HG02938 (cell line): ENCODE measurements around the gene THAP7.
"Not testable (repeated sequence)": the region's sequence is repeated elsewhere in the genome, so short reads cannot be mapped to it uniquely, and the experiment has no call there.

ENCODE experiments used
- ATAC-seq: cut with Tn5 transposase; IDR thresholded peaks from one replicate; pipeline ENCODE4 v1.9.1; 2021; ENCODE audit warnings: mild to moderate bottlenecking, moderate library complexity; ENCODE audit not compliant: unreplicated experiment

THAP7 gene

DNA sequence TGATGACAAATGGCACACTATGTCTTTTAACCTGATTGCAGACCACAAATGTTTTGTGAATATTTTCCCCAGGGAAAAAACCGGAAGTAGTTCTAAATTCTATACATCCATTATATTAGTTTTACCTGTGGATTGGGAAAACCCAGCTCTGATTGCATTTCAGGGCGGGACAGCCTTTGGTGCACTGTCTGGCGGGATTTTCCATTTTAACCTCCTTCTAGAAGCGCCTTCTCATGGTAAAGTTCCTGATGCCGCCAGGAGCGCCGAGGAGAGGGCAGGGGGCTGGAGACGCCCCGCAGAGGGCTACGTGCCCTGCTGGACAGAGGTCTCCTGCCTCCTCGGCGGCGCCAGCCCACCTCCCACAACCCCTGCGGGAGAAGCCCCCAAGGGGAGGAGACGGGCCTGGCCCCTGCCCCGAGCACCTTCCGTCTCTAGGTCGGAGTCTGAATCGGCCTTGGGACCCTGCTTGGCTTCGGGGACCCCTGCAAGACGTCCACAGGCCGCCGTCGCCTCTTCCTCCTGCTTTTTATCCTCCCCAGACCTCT lies 11.8 kb upstream of the THAP7 start:
- no peak for ATAC-seq

DNA sequence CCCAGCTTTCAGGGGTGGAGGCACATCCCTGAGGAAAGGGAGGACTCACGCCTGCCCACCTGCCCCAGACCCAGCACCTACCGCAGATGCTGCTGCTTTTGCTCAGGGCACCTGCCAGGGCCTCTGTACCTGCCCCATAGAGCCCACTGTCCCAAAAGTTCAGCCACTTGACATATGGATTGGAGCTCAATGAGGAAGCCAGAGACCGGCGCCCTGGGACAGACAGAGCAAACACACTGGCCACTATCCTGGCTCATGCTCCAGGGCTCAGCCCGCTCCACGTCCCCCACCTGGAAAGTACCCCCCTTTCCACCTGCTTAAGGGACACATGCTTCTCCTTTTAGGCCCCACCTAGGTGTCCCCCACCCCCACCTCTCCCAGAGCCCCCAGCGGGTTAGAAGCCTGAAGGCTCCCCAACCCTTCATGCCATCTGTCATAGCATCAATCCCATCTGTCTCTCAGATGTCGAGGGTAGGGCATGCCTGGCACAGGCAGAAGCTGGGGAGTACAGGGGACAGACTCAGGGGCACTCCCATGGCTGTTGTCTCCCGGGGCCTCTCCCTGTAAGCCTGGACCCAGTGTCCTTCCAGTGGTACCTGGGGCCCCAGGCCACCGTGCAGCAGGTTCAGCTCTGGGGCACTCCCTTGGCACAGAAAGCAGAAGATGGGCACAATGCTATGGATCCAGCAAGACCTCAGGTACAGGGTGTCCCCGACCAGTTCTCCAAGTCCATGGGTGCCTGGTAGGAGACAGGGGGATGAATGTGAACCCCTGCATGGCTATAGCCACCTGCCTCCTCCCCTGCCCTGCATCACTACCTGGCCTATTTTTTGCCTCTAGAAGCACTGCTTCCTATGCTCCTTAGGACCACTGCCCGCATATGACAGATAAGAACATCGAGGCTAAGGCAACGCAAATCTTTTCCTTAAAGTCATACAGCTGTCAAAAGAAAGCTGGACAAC lies 10.8 kb upstream of the THAP7 start:
- ATAC-seq, result no peak

DNA sequence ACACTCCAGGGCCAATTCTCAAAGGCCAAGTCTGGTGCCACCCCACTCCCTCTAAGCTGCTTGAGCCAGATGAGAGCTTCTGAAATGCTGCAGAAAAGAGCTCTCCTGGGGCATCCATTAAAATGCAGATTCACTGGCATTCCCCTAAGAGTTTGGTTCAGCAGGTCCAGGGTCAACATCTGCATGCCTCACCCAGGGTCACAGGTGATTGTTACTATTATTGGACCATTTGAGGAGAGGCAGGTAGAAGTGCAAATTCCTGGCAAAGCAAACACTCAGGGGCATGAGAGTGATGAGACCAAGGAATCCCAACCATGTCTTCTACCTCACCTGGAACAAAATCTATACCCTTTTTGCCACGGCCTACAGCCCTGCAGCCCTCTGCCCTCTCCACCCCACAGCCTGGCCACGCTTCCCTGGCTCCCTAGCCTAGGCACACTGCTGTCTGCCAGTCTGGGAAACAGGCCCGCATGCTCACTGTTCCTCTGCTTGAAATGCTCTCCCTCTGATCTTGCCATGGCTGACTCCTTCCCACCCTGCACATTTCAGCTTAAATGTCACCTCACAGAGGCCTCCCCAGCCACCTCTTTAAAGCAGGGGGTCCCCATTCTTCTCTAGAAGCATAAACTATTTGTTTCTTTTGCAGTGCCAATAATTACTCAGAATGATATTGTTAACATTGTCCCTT lies 8.7 kb upstream of the THAP7 start:
- ATAC-seq, result no peak

DNA sequence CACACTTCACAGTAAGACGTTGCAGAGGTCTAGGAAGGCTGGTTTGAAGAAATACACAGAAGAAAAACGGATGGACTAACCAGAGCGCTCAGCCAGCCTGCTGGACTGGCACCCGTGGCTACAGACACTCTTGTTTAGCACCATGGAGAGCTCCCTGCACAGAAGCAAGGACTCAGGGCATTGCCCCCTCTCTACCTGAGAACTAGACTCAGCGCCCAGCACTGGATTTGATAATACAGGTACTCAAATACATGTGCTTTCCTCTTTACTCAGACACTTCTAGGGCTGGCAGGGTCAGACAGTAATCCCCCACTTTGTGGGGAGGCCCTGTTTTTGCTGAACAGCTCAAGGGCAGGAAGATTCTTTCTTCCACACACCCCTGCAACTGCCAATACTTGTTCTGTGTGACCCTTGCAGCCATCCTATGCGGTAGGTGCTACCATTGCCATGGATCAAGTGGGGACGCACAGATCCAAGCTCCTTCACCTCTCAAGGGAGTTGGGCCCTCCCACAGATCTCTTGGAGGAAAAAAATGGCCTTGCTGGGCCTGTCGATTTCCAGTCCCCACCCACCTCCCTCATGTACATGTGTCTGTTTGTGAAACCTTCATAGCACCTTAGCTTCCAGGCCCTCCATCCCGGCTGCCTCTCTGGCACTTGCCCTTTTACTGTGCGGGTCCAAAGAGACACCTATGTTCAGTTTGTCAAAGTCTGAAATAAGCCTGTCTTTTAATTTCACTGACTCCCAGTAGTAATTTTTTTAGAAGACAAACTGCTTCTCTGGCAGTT lies 7.9 kb upstream of the THAP7 start:
- ATAC-seq, result no peak

DNA sequence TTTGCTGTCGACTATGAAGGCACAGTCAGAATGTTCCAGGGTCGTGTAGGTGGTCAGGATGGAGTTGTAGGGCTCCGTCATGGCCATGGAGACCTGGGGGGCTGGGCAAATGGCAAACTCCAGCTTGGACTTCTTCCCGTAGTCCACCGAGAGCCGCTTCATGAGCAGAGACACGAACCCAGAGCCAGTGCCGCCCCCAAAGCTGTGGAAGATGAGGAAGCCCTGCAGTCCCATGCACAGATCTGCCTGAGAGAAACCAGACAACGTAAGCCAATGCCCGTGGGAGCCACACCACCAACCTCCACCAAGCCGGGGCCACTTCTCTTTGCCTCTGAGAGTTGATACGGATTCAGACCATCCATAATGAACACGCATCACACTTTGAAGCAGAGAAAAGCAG lies 7.3 kb upstream of the THAP7 start:
- ATAC-seq, result not testable (repeated sequence)

DNA sequence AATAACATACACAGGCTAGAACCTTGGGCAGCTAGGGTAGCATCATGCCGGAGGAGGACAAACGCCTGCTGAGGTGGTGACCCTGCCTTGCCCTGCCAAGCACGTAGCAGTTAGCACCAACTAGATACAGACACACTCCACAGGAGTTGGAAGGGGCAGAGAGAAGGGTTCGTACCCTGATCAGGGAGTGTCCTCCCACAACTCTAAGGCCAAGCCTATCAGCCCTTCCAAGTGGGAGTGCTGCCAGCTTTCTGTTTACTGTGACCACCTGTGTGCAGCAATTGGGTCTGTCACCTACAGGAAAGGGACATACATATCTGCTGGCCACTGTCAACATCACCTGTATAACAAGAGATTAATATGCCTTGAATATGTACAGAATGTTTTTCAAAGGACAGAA lies 1.9 kb upstream of the THAP7 start:
- ATAC-seq, result no peak

DNA sequence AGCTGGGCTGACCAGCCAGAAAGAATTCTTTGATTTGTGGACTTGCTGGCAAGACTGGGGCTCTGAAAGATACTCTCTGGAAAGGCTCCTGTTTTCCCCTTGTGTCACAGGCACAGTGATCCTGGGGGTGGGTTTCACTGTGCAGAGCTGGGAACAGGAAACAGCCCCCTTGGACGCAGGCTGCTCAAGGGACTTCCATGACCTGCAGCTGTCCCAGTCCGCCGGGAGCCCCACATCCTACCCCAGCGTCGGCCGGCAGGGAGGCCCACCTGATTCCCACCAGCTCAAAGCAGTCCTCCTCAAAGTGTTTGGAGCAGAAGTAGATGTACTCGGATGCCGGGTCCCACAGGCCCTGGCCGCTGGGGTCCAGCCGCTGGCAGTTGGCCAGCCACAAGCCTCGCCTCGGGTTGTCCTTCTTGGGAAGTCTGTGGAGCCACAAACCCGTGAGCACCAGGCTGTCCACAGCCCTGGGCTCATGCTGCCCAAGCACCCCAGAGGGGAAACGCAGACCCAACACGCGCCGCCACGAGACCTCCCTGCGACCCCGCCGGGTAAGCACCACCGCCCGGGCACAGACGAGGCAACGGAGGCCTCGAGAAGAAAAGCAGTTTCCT lies 824 bp downstream of the THAP7 start:
- no peak for ATAC-seq

DNA sequence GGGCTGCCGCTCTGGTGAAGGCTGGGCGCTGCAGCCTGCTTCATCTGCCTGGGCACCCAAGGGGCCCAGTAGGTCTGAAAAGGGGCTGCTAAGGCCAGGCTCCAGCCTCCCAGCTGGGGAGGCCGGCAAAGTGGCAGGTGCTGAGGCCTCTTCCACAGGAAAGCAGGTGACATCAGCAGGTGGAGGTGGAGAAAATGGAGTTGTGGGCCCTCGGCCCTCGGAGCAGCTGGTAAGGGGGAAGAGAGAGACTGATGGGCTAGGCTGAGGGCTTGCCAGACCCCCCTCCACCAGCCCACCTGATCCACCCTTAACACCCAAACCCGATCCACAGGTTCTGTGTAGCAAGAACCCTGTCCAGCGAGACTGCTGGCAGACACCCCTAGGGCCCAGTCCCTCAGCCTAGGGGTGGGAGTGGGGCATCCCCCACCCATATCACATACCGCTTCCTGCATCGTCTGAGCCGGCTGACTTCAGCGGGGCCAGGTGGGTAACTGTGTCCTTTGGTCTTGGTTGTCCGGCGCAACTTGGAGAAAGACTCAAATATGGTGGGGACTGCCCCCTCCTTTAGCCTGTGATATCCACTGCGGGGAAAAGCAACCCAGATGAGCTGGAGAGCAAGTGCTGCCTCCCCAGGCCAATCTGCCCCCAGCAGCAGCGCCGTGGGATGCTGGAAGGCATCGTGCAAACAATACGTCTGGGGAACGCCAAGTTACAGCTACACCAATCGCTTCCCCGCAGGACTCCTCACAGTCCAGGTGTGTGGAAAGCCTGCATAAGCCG lies 1.5 kb downstream of the THAP7 start:
- no peak for ATAC-seq

DNA sequence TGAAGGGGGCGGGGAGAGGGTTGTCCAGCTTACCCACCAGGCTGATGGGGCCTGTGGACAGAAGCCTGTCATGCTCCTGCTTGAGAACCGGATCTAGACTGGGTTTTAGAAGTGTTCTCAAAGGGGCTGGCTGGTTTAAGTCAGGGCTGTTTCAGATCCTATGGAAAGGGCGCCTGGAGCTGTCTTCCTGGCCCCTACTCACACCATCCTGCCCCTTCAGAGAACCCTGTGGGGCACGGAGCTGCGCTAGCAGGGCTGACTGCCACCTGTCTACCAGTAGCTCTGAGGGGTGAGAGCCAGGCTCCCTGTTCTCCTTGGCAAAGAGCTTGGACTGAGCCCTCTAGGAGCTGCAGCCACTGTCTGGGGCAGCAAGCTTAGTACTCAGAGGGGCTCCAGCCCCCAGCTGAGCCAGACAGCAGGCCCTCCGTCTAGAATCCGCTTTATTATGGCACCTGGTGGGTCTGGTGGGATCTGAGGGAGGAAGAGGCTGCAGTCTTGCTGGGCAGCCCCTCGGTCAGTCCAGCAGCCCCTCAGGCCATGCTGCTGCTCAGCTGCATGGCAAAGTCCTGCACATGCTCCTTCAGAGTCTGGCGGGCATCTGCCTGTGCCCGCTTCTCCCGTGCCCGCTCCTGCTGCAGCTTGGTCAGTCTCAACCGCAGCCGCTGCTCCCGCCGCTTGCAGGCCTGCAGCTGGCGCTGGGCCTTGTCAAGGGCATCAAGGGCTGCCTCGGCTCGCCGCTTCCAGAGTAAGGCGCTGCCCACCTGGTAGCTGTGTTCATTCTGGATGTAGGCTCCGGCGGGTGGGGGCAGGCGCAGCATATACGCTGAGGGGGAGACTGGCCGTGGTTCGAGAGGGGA lies 2.3 kb downstream of the THAP7 start:
- no peak for ATAC-seq

DNA sequence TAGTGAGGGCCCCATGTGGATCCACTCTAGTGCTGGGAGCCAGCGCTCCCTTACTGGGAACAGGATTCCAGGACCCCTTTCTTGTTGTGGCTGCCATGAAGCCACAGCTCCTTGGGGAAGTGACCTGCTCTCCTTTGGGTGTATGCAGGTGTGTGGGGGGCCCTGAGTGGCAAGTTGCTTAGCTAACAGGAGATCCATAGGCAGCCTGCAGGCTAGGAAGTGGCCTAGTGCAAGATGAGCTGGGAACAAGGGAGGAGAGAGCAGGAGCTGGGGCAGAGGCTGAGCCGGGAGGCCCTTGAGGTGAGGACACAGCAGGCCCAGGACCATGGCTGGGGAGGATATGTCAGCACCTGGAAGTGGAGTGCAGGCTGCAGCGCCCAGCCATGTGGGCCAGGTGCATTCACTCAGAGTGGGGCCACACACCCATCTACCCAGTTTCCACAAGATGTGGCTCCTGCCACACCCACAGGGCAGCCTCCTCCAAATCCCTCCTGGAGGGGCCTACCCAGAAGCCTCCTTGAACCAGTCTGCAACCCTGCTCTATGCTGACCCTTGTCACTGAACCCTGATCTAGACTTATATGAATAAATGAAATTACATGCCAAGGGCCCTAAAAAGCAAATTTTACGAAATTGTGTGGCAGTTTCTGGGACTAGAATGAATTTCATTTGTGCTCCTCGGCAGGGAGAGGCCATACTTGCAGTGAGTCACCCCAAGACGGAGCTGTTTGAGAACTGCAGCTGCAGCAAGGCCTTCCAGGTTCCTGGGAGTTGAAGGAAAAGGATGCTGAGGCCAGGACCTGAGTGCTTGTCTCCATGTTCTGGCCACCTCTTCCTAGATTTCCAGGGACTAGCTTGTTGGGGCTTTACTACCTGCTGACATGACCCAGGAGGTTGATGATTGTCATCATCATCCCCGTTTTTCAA lies 3.2 kb downstream of the THAP7 start:
- no peak for ATAC-seq

DNA sequence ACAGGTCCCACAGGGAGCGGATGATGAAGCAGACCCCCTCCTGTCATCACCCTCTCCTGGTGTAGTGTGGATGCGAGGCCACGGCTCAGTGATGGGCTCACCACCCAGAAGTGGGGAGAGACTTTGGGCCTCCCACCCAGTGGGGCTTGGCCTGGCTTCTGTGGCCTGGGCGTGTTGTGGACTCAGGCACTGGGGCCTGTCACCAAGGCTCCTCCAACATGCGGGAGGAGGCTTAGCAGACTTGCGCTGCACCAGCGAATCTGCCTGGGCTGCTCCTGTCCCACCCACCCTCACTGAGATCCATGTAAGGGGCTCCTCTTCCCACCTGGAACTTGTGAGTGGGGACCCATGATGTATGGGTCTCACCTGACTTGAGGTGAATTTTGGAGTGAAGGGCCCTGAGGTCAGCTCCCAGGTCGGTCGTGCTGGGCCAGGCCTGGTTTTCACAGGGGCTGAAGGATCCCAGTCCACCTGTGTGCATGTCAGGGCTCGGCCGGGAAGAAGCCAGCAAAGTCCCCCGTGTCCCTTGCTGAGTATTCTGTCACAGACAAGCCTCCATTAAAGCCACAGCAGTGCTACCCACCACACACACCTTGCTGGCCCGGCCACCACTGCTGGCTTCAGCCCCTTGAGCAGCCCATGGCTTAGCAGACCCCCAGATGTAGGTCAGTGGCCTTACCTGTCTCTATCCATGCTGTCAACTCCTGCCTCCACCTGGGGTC lies 4.2 kb downstream of the THAP7 start:
- no peak for ATAC-seq

DNA sequence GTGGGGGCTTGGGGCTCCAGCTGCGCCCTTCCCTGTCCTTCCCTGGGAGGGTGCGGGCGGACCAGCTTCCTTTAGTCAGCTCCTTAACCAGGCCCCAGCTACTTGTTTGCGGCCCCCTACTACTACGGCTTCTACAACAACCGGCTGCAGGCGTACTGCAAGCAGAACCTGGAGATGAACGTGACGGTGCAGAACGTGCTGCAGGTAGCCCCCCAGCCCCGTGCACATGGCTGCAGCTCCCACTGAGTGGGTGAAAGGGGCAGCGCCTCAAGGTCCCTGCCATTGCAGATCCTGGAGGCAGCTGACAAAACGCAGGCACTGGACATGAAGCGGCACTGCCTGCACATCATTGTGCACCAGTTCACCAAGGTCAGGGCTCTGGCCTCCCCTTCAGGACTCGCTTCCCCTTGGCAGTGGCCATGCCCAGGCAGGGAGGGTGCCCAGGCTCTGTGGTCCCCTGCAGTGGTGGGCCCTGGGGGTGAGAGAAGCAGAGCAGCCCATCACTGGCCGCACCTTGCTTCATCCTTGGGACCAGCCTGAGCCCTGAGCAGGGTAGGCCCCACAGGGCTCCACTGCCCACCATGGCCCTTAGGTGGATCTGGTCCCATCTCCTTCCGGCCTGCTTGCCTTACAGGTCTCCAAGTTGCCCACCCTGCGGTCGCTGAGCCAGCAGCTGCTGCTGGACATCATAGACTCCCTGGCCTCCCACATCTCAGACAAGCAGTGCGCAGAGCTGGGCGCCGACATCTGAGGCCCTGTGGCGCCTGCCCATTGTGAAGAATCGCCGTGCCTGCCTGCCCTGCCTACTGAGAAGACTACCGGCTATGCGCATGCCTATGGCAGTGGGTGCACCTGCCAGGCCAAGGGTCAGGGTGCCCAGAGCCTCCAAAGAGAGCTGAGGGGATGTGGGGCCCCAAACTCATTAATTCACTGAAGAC lies 5.1 kb downstream of the THAP7 start:
- ATAC-seq, result no peak

DNA sequence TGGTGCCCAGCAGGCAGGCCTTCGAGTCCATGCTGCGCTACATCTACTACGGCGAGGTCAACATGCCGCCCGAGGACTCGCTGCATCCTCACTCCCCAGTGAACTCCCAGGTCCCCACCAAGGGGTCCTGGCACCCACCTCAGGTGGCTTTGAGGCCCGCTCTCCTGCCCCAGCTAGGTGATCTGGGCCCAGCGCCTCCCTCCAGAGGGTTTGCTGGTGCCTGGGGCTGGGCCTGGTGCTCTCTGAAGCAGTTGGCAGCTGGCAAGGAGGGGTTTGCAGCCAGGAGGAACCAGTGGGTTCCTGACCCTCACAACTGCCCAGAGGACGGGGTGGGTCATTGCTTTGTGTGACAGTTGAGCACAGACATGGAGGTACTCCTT lies 5.9 kb downstream of the THAP7 start:
- ATAC-seq, result no peak

DNA sequence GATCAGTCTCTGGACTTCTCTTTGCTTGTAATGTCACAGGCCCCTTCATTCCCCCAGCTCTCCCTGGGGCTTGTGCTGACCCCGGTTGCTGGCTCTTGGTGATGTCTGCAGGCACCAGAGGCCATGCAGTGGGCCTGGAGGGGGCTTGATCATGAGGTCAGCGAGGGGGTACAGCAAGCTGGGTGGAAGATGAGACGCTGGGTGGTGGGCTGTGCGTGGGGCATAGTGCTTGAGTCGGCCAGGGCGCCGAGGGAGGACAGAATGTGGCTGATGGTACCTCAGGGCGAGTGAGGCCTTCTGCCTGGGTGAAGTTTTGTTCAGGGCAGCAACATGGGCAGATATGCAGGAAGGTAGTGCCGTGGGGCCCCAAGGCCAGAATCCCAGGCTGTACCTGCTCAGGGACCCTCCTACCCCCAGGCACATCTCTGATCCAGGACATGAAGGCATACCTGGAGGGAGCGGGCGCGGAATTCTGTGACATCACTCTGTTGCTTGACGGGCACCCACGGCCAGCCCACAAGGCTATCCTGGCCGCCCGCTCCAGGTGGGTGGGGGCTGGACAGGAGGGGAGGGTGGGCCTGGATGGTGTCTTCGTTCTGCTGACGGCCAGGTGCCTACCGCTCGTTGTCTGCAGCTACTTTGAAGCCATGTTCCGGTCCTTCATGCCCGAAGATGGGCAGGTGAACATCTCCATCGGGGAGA lies 6.4 kb downstream of the THAP7 start:
- ATAC-seq, result no peak

DNA sequence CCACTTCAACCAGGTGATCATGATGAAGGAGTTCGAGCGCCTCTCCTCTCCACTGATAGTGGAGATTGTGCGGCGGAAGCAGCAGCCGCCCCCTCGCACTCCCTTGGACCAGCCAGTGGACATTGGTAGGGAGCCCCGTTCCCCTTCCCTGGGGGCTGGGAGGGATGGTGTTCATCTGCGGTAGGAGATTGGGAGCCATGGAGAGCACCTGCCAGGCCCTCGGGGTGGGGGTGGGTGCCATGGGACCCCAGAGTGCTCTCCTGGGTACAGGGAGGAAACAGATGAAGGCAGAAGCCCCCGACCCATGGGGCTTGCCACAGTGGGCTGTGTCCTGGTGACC lies 7.0 kb downstream of the THAP7 start:
- no peak for ATAC-seq
